Measurements from ENCODE around the gene CCBE1. TPM values are rescaled to one million over a fixed set of nuclear protein-coding genes. Genes with fewer than 3 reads are reported as not detected.
A peak's percentile ranks its signal among the peaks of the same experiment; 100 is the strongest.

CCBE1 gene
- total and polyA plus RNA-seq, 4 donors = 3.4 to 59.0 (median 21.9) TPM

- 81 to 90% methylated on average over 5 of the region's 5 CpGs for WGBS, 2 donors
Measured at GRCh38 chr18:59627414-59627813, 69.8 kb downstream of the CCBE1 start.

GRCh38 chr18:59624369-59624765, 72.9 kb downstream of the CCBE1 start:
- WGBS, 2 donors = 86 to 89% methylated on average over 2 of the region's 2 CpGs
- Histone ChIP-seq H3K4me3 (no peak overlapping the region), H3K27ac (ENCODE audit: low read depth in 1 of 2, low read length in 1 of 2) (no peak overlapping the region), H3K9me3 (ENCODE audit: control insufficient read depth in 4 of 4, insufficient read depth in 3 of 4, low read length in 3 of 4) (no peaks in the 10 kb centered on the region), H3K9ac (ENCODE audit: insufficient read depth in 1 of 2, low read length in 2 of 2) (no peak overlapping the region), H3K27me3 (ENCODE audit: control insufficient read depth in 3 of 3, insufficient read depth in 3 of 3, low read length in 2 of 3) (no peaks in the 10 kb centered on the region), H3K4me1 (ENCODE audit: control insufficient read depth in 5 of 5, insufficient read depth in 5 of 5, low read length in 5 of 5) (peaks cover 0 to 35% (median 0%) of the 10 kb centered on the region in 5 donors), H3K36me3 (ENCODE audit: control insufficient read depth in 4 of 4, insufficient read depth in 4 of 4, low read length in 4 of 4) (peaks cover 0 to 6% (median 2%) of the 10 kb centered on the region in 4 donors)
- no peak for DNase-seq
- TF ChIP-seq CTCF (IDR thresholded peaks at IDR 0.05; ENCODE audit: control extremely low read depth, extremely low read depth) = no peak
- no peak for ATAC-seq (ENCODE audit: insufficient read depth, low FRiP score)

More at GRCh38 chr18:59627414-59627813, 69.8 kb downstream of the CCBE1 start:
- no peak for TF ChIP-seq CTCF (IDR thresholded peaks at IDR 0.05; ENCODE audit: control extremely low read depth, extremely low read depth)
- no peaks in the 10 kb centered on the region for H3K9me3 ChIP-seq (ENCODE audit: control insufficient read depth in 4 of 4, insufficient read depth in 3 of 4, low read length in 3 of 4)
- H3K4me3 ChIP-seq = no peak overlapping the region
- peaks cover 0 to 28% (median 0%) of the 10 kb centered on the region in 5 donors for H3K4me1 ChIP-seq (ENCODE audit: control insufficient read depth in 5 of 5, insufficient read depth in 5 of 5, low read length in 5 of 5)
- no peak overlapping the region for H3K9ac ChIP-seq (ENCODE audit: insufficient read depth in 1 of 2, low read length in 2 of 2)
- H3K36me3 ChIP-seq (ENCODE audit: control insufficient read depth in 4 of 4, insufficient read depth in 4 of 4, low read length in 4 of 4) = peaks cover 0 to 12% (median 4%) of the 10 kb centered on the region in 4 donors
- H3K27me3 ChIP-seq (ENCODE audit: control insufficient read depth in 3 of 3, insufficient read depth in 3 of 3, low read length in 2 of 3) = no peaks in the 10 kb centered on the region
- DNase-seq (no peak), ATAC-seq (ENCODE audit: insufficient read depth, low FRiP score) (no peak)
- no peak overlapping the region for H3K27ac ChIP-seq (ENCODE audit: low read depth in 1 of 2, low read length in 1 of 2)

- Histone ChIP-seq H3K9ac (ENCODE audit: insufficient read depth in 1 of 2, low read length in 2 of 2) (peak overlapping the region in 1 of 2 donors; percentile 71), H3K27me3 (ENCODE audit: control insufficient read depth in 3 of 3, insufficient read depth in 3 of 3, low read length in 2 of 3) (no peaks in the 10 kb centered on the region), H3K4me3 (no peak overlapping the region), H3K9me3 (ENCODE audit: control insufficient read depth in 4 of 4, insufficient read depth in 3 of 4, low read length in 3 of 4) (no peaks in the 10 kb centered on the region), H3K27ac (ENCODE audit: low read depth in 1 of 2, low read length in 1 of 2) (peak overlapping the region in 1 of 2 donors; percentile 15), H3K4me1 (ENCODE audit: control insufficient read depth in 5 of 5, insufficient read depth in 5 of 5, low read length in 5 of 5) (peaks cover 0 to 36% (median 0%) of the 10 kb centered on the region in 5 donors), H3K36me3 (ENCODE audit: control insufficient read depth in 4 of 4, insufficient read depth in 4 of 4, low read length in 4 of 4) (peaks cover 0 to 8% (median 2%) of the 10 kb centered on the region in 4 donors)
- no peak for TF ChIP-seq CTCF (IDR thresholded peaks at IDR 0.05; ENCODE audit: control extremely low read depth, extremely low read depth)
- DNase-seq (peak in 1 of 3 donors; percentile 44), ATAC-seq (ENCODE audit: insufficient read depth, low FRiP score) (no peak)
- WGBS, 2 donors = 58 to 67% methylated on average over 10 of the region's 10 CpGs
Measured at GRCh38 chr18:59623456-59624368, 73.5 kb downstream of the CCBE1 start.
